Dedifferentiated amniotic fluid mesenchymal stem cell (primary cell): Measurements from ENCODE around the gene SMAP2.
A peak's percentile ranks its signal among the peaks of the same experiment; 100 is the strongest.
"Not testable (repeated sequence)": the region's sequence is repeated elsewhere in the genome, so short reads cannot be mapped to it uniquely, and the experiment has no call there.

Experiments
- DNase-seq: peaks from one replicate; pipeline ENCODE4 v3.0.0-alpha.2; 2016; ENCODE audit errors: extremely low spot score

The SMAP2 gene

GRCh38 chr1:40373323-40374283 is at the start of gene SMAP2:
Gene SMAP2, plus strand, starts transcription at chr1:40373727. Its CDS starts 394 bp downstream, at chr1:40374121.
- peak; percentile 96 for DNase-seq

GRCh38 chr1:40331403-40331802 is 42.1 kb upstream of the SMAP2 start:
- not testable (repeated sequence) for DNase-seq

GRCh38 chr1:40332695-40333094 is 40.8 kb upstream of the SMAP2 start:
- no peak for DNase-seq

GRCh38 chr1:40337443-40337842 is 36.1 kb upstream of the SMAP2 start:
- no peak for DNase-seq

GRCh38 chr1:40338745-40339419 is 34.6 kb upstream of the SMAP2 start:
- DNase-seq: peak; percentile 73

- DNase-seq: no peak
Observed at GRCh38 chr1:40339420-40340323, 33.9 kb upstream of the SMAP2 start.

GRCh38 chr1:40341491-40342380 is 31.8 kb upstream of the SMAP2 start:
- DNase-seq: no peak

- not testable (repeated sequence) for DNase-seq
Observed at GRCh38 chr1:40342381-40342717, 31.2 kb upstream of the SMAP2 start.

GRCh38 chr1:40344597-40344996 is 28.9 kb upstream of the SMAP2 start:
- peak; percentile 90 for DNase-seq

- no peak for DNase-seq
Observed at GRCh38 chr1:40350391-40350790, 23.1 kb upstream of the SMAP2 start.

- DNase-seq: no peak
Observed at GRCh38 chr1:40351124-40351523, 22.4 kb upstream of the SMAP2 start.

- DNase-seq: no peak
Observed at GRCh38 chr1:40352126-40352525, 21.4 kb upstream of the SMAP2 start.

- DNase-seq: no peak
Observed at GRCh38 chr1:40353082-40353481, 20.4 kb upstream of the SMAP2 start.

GRCh38 chr1:40357625-40358024 is 15.9 kb upstream of the SMAP2 start:
- no peak for DNase-seq

GRCh38 chr1:40360631-40361030 is 12.9 kb upstream of the SMAP2 start:
- DNase-seq: no peak

GRCh38 chr1:40361201-40361600 is 12.3 kb upstream of the SMAP2 start:
- no peak for DNase-seq

GRCh38 chr1:40361637-40362036 is 11.9 kb upstream of the SMAP2 start:
- no peak for DNase-seq

GRCh38 chr1:40362199-40362598 is 11.3 kb upstream of the SMAP2 start:
- no peak for DNase-seq

GRCh38 chr1:40362699-40363098 is 10.8 kb upstream of the SMAP2 start:
- DNase-seq: no peak

- no peak for DNase-seq
Observed at GRCh38 chr1:40363721-40364120, 9.8 kb upstream of the SMAP2 start.

GRCh38 chr1:40371707-40372258 is 1.7 kb upstream of the SMAP2 start:
- no peak for DNase-seq
